ENCODE data around the gene ISL2. TPM values are rescaled to one million over a fixed set of nuclear protein-coding genes. Genes with fewer than 3 reads are reported as not detected.

Gene ISL2
- total RNA-seq, 1 experiment from 2014 or later: 0.15 TPM

GRCh38 chr15:76359152-76359551, 22.6 kb downstream of the ISL2 start:
- H2AFZ ChIP-seq (ENCODE audit: low read length): no peak overlapping the region
- no CpG with 5 or more reads among the region's 3 CpGs for WGBS (ENCODE audit: extremely low coverage, insufficient read length, low lambda C conversion rate)
- no peak overlapping the region for H2AK5ac ChIP-seq (ENCODE audit: insufficient read length, low read length)
- H3K56ac ChIP-seq (ENCODE audit: insufficient read length, low read depth, low read length): no peak overlapping the region
- Mint-ChIP-seq H3K36me3 (ENCODE audit: insufficient read depth in 1 of 3, low read depth in 3 of 3) (no peaks in the 10 kb centered on the region), H3K27ac (no peak overlapping the region; a peak in 1 of 7 replicates), H3K4me3 (no peak overlapping the region), H3K4me1 (no peaks in the 10 kb centered on the region), H3K9me3 (no peaks in the 10 kb centered on the region), H3K27me3 (ENCODE audit: low read depth) (peaks cover 3% of the 10 kb centered on the region; the same call in 1 of the 2 replicates)
- no peak overlapping the region for H3K4ac ChIP-seq (ENCODE audit: low read depth, low read length)
- H2BK12ac ChIP-seq (ENCODE audit: insufficient read length, low read depth, low read length): no peak overlapping the region
- H3K9ac ChIP-seq (ENCODE audit: extremely low read depth, insufficient read length, low read length): no peak overlapping the region
- TF ChIP-seq CTCF (conservative IDR thresholded peaks at IDR 0.05): no peak
- H3K23me2 ChIP-seq (ENCODE audit: insufficient read length, low read depth, low read length, poor library complexity, severe bottlenecking): no peaks in the 10 kb centered on the region
- H4K8ac ChIP-seq (replicated peaks; ENCODE audit: insufficient read length, low read depth, low read length): no peak overlapping the region
- no peak overlapping the region for H3K14ac ChIP-seq (ENCODE audit: insufficient read depth, low read length)
- no peak overlapping the region for H2BK5ac ChIP-seq (ENCODE audit: insufficient read length, low read length)
- no peak overlapping the region for H4K5ac ChIP-seq (ENCODE audit: insufficient read length, low read depth, low read length)
- H4K91ac ChIP-seq (ENCODE audit: insufficient read length, low read depth, low read length): no peak overlapping the region
- no peaks in the 10 kb centered on the region for H3K79me1 ChIP-seq (ENCODE audit: insufficient read depth, low read depth, low read length, poor library complexity, severe bottlenecking)
- no peaks in the 10 kb centered on the region for H3K27me3 ChIP-seq (ENCODE audit: insufficient read depth, low read length)
- H3K27ac ChIP-seq (ENCODE audit: insufficient read length, low read depth, low read length): no peak overlapping the region
- H3K4me2 ChIP-seq (ENCODE audit: insufficient read depth, insufficient read length, low read length): no peak overlapping the region
- no peak overlapping the region for H2BK20ac ChIP-seq (ENCODE audit: low read depth, low read length, poor library complexity, severe bottlenecking)
- no peaks in the 10 kb centered on the region for H3K79me2 ChIP-seq (ENCODE audit: insufficient read depth, low read length)
- H3K23ac ChIP-seq (ENCODE audit: insufficient read length, low read depth, low read length): no peak overlapping the region
- H3K18ac ChIP-seq (ENCODE audit: insufficient read length, low read depth, low read length): no peak overlapping the region
- H4K20me1 ChIP-seq (ENCODE audit: control insufficient read depth, insufficient read depth, insufficient read length): no peaks in the 10 kb centered on the region
- no peaks in the 10 kb centered on the region for H3K4me1 ChIP-seq (ENCODE audit: insufficient read depth, low read length)
- no peak for DNase-seq
- no peak overlapping the region for H2BK120ac ChIP-seq (ENCODE audit: low read depth, low read length, poor library complexity, severe bottlenecking)
- no peak overlapping the region for H3T11ph ChIP-seq (ENCODE audit: low read length)
- no peaks in the 10 kb centered on the region for H3K9me3 ChIP-seq (ENCODE audit: control insufficient read depth, low read depth, low read length)
- no peak overlapping the region for H2BK15ac ChIP-seq (ENCODE audit: low read depth, low read length)

Measured in H9 (cell line).